K562 (cell line): Measurements from ENCODE around the gene NKX6-2.

Experiments
- FOXA1 ChIP-seq: fragments of 450-650 bp; IDR thresholded peaks from 2 replicates; pipeline ENCODE4 v1.6.1; 2016; ENCODE audit warnings: mild to moderate bottlenecking, borderline replicate concordance
- GATA2 ChIP-seq: sonication (generic); formaldehyde crosslinking; IDR thresholded peaks from 2 replicates; pipeline ENCODE4 v1.4.0; 2020; ENCODE audit warnings: mild to moderate bottlenecking, missing genetic modification reagents
- JUNB ChIP-seq: fragments of 450-650 bp; formaldehyde crosslinking; conservative IDR thresholded peaks from 2 replicates; pipeline ENCODE4 v1.4.0; 2020; ENCODE audit warnings: mild to moderate bottlenecking
- KLF1 ChIP-seq: fragments of 450-650 bp; IDR thresholded peaks from 2 replicates; pipeline ENCODE4 v1.6.1; 2016; ENCODE audit warnings: missing genetic modification characterization, missing compliant biosample characterization
- NFYB ChIP-seq: IDR thresholded peaks from 2 replicates; pipeline ENCODE4 v1.6.1; 2011; ENCODE audit warnings: mild to moderate bottlenecking, moderate library complexity; ENCODE audit not compliant: insufficient read length; ENCODE audit errors: extremely low read depth
- RFX5 ChIP-seq: IDR thresholded peaks from 2 replicates; pipeline ENCODE4 v1.6.1; 2011; ENCODE audit warnings: low read depth, mild to moderate bottlenecking, improper control_type of control experiment, low read length
- TAF1 ChIP-seq: IDR thresholded peaks from 2 replicates; pipeline ENCODE4 v1.6.1; 2011; ENCODE audit warnings: mild to moderate bottlenecking, low read length, moderate library complexity; ENCODE audit not compliant: insufficient read depth, control insufficient read depth, severe bottlenecking; ENCODE audit errors: extremely low read depth
- TF ChIP-seq, protein P1 (sequence below), 3 experiments: IDR thresholded peaks in 2 of 3; conservative IDR thresholded peaks in 1 of 3; 2 replicates each; pipeline ENCODE4 v1.5.1; 2011 to 2012; ENCODE audit warnings: low read length in 3 of 3, mild to moderate bottlenecking in 3 of 3, control low read depth in 2 of 3, improper control_type of control experiment in 1 of 3, inconsistent platforms in 1 of 3, low read depth in 1 of 3, mixed read lengths in 1 of 3, moderate library complexity in 1 of 3; ENCODE audit not compliant: insufficient read depth in 2 of 3

DNA sequence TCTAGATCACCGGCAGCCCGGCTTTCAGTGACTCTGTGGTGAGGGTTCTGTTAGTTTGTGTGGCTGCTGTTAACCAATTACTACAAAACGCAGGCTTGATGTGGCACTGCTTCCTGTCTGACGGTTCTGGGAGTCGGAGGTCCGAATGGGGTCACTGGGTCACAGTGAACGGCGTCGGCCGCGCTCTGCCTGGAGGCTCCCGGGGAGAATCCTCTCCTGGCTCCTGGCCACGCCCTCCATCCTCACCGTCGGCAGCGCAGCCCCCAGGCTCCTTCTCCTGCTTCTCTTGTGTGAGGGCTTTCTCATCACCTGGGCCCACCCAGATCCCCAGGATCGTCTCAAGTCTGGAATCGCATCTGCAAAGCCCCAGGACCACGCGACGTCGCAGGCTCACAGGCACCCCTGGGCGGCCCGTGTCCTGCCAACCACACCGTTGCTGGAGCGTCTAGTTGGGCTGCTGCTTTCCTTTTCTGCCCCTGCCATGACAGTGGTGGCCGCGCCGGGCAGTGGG is 31.8 kb upstream of the NKX6-2 start:
- no peak for TF ChIP-seq RFX5
- no peak for TF ChIP-seq TAF1
- TF ChIP-seq, protein P1, sequence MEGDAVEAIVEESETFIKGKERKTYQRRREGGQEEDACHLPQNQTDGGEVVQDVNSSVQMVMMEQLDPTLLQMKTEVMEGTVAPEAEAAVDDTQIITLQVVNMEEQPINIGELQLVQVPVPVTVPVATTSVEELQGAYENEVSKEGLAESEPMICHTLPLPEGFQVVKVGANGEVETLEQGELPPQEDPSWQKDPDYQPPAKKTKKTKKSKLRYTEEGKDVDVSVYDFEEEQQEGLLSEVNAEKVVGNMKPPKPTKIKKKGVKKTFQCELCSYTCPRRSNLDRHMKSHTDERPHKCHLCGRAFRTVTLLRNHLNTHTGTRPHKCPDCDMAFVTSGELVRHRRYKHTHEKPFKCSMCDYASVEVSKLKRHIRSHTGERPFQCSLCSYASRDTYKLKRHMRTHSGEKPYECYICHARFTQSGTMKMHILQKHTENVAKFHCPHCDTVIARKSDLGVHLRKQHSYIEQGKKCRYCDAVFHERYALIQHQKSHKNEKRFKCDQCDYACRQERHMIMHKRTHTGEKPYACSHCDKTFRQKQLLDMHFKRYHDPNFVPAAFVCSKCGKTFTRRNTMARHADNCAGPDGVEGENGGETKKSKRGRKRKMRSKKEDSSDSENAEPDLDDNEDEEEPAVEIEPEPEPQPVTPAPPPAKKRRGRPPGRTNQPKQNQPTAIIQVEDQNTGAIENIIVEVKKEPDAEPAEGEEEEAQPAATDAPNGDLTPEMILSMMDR (IDR thresholded peaks at IDR 0.05 in 2 of 3, conservative IDR thresholded peaks at IDR 0.05 in 1 of 3; ENCODE audit: insufficient read depth in 2 of 3, low read depth in 1 of 3, low read length in 3 of 3): no peak
- TF ChIP-seq GATA2 (CRISPR knock-in tag): no peak
- no peak for TF ChIP-seq KLF1
- no peak for TF ChIP-seq NFYB
- TF ChIP-seq FOXA1: no peak
- no peak for TF ChIP-seq JUNB
